Hair follicle dermal papilla cell (primary cell): ENCODE data around the gene CLSTN1. TPM values are rescaled to one million over a fixed set of nuclear protein-coding genes. Genes with fewer than 3 reads are reported as not detected.

Experiments used
- total RNA-seq: library from RNA; depleted of rRNA; stranded (reverse); fragments of >200 nt; gene quantifications from 2 replicates; pipeline ENCODE4 v1.2.3, GENCODE V29; 2012

The CLSTN1 gene
- total RNA-seq, result 84.6 and 89.6 TPM in 2 replicates

DNA sequence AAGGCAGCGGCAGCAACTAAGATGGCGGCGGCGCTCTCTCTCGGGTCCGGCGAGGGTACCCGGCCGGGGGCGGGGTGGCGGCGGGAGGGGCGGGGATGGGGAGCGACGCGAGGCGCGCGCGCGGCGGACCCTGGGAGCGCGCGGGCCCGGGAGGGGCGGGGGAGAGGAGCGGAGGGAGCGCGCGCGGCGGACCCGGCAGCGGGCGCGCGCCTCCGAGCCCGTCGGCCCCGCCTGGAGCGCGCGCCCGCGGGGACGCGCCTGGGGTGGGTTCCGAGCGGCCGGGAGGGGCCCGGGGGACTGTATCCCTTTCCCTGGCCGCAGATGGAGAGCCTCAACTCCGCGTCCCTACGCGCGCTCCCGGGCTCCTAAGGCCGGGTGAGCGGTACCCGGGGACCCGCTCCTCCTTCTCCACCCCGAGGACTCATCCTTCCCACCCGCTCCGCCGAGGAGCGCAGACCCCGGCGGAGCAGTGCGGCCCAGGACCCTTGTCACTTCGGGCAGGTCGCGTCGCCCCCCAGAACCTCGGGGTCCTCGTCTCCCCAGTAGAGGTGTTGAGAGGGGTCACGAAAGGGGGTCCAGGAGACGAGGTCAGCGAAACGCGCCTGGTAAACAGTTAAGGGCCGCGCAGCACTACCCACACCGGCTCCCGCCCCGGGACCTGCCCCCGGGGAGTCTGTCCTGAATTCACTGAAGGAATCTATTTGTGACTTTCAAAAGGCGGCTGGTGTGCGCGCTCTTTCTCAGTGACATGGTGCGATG is at the start of gene CLSTN1:
Gene CLSTN1 (minus strand): TSS at position 23 of the 759 bp plus-strand sequence. CDS start 232 bp downstream, outside the sequence.

Other genes starting within 250 kb of the CLSTN1 start
- 5.5 and 8.9 TPM in 2 replicates for gene TMEM201, start 235.1 kb downstream of the CLSTN1 start, total RNA-seq
- gene PIK3CD, start 172.2 kb downstream of the CLSTN1 start, total RNA-seq, result 44.8 and 58.4 TPM in 2 replicates
- gene CTNNBIP1, start 86.3 kb upstream of the CLSTN1 start, total RNA-seq, result 25.0 and 27.8 TPM in 2 replicates
- 32.8 TPM in 2 replicates for gene LZIC, start 119.4 kb upstream of the CLSTN1 start, total RNA-seq
- 11.5 TPM in 2 replicates for gene NMNAT1, start 119.5 kb upstream of the CLSTN1 start, total RNA-seq
- gene RBP7, start 173.3 kb upstream of the CLSTN1 start, total RNA-seq, result not detected in 2 replicates
- gene UBE4B, start 209.0 kb upstream of the CLSTN1 start, total RNA-seq, result 55.2 and 57.4 TPM in 2 replicates